ENCODE data around the gene SPATA4.

SPATA4 gene

GRCh38 chr4:176189891-176190795, 5.2 kb downstream of the SPATA4 start:
- no peak for DNase-seq

- no peak for DNase-seq
Measured at GRCh38 chr4:176188654-176189053, 6.7 kb downstream of the SPATA4 start.

GRCh38 chr4:176187624-176188023, 7.8 kb downstream of the SPATA4 start:
- DNase-seq, result no peak

- no peak for DNase-seq
Measured at GRCh38 chr4:176186671-176187395, 8.6 kb downstream of the SPATA4 start.

- DNase-seq, result no peak
Measured at GRCh38 chr4:176186067-176186466, 9.3 kb downstream of the SPATA4 start.

- DNase-seq, result no peak
Measured at GRCh38 chr4:176185051-176185450, 10.3 kb downstream of the SPATA4 start.

GRCh38 chr4:176163041-176163440, 32.3 kb downstream of the SPATA4 start:
- DNase-seq, result no peak

GRCh38 chr4:176156656-176157055, 38.7 kb downstream of the SPATA4 start:
- no peak for DNase-seq

- no peak for DNase-seq
Measured at GRCh38 chr4:176153124-176153523, 42.3 kb downstream of the SPATA4 start.

- DNase-seq, result no peak
Measured at GRCh38 chr4:176150704-176151103, 44.7 kb downstream of the SPATA4 start.

GRCh38 chr4:176150356-176150682, 45.1 kb downstream of the SPATA4 start:
- no peak for DNase-seq

GRCh38 chr4:176149680-176150355, 45.6 kb downstream of the SPATA4 start:
- no peak for DNase-seq

GRCh38 chr4:176142253-176142652, 53.1 kb downstream of the SPATA4 start:
- DNase-seq, result no peak

GRCh38 chr4:176139518-176139917, 55.9 kb downstream of the SPATA4 start:
- no peak for DNase-seq

GRCh38 chr4:176137631-176138030, 57.8 kb downstream of the SPATA4 start:
- DNase-seq, result no peak

- DNase-seq, result no peak
Measured at GRCh38 chr4:176134670-176135069, 60.7 kb downstream of the SPATA4 start.

Data from cerebellar nuclear complex (tissue), 1 donor.